GM12873 (cell line): ENCODE data around the gene NOTCH2.

Experiments used
- TF ChIP-seq, protein P1 (sequence below): IDR thresholded peaks from 2 replicates; pipeline ENCODE4 v1.5.1; 2012; ENCODE audit warnings: low read depth, mild to moderate bottlenecking, moderate library complexity, low read length, control low read depth; ENCODE audit not compliant: insufficient read depth; ENCODE audit errors: missing control alignments

NOTCH2 gene

DNA sequence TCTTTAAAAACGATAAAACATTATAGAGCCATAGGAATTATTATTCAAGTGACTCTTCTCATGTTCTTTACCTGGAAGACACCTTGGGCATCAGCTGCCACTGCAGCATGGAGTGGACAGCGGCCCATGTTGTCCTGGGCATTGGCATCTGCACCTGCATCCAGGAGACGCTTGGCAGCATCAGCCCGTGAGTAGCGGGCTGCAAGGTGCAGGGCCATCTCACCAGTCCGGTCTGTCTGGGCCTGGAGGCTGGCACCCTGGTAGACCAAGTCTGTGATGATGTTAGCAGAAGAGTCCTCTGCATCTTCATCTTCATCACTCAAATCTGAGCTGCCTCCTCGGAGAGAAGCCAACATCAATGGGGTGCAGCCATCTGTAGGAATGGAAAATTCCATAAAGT is 150.2 kb downstream of the NOTCH2 start:
- TF ChIP-seq, protein P1, sequence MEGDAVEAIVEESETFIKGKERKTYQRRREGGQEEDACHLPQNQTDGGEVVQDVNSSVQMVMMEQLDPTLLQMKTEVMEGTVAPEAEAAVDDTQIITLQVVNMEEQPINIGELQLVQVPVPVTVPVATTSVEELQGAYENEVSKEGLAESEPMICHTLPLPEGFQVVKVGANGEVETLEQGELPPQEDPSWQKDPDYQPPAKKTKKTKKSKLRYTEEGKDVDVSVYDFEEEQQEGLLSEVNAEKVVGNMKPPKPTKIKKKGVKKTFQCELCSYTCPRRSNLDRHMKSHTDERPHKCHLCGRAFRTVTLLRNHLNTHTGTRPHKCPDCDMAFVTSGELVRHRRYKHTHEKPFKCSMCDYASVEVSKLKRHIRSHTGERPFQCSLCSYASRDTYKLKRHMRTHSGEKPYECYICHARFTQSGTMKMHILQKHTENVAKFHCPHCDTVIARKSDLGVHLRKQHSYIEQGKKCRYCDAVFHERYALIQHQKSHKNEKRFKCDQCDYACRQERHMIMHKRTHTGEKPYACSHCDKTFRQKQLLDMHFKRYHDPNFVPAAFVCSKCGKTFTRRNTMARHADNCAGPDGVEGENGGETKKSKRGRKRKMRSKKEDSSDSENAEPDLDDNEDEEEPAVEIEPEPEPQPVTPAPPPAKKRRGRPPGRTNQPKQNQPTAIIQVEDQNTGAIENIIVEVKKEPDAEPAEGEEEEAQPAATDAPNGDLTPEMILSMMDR, result no peak

DNA sequence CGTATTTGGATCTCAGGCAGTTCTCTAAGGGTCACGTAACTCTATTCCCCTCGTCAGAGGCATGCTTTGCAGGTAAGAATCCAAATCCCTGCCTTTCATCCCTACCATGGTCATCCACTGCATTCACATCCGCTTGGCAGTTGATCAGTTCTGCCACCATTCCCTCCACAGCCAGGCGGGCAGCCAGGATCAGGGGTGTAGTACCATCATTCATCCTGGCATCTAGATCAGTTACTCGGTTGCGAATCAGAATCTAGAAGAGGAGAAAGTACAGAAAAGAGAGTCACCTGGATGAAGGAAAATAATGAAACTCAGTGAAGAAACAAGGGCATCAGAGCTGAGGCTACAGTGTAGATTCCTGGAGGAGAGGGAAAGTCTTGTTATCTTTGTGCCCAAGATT is 151.2 kb downstream of the NOTCH2 start:
- TF ChIP-seq, protein P1, result no peak

DNA sequence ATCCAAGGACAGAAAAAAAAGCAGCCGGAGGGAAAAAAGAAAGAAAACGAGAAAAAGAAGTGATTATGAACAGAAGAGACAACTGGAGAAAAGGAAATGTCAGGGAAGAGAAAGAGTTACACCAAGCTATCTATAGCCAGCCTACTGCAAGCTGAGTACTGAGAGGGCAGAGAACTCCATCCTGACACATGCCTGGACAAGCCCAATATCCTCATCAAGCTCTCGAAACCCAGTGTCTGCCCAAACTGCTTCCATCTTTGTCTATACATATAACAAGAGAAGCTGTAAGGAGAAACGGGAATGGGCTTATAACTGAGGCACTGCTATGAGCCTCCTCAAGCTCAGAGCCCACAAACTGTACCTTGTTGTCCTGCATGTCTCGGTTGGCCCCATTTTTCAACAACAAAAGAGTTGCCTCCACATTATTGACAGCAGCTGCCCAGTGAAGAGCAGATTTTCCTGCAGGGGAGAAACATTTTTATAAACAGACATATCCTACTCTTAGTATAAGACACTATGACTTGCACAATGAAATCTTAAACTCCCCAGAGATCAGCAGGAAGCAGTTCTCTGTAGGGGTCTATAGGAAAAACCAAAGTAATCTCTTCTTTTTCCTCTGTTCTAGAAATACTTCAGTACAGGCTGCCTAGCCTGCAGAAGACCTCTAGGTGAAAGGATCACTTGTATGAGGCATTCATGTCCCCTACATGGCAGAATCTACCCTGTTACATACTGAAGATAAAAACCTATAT is 152.0 kb downstream of the NOTCH2 start:
- TF ChIP-seq, protein P1, result no peak

DNA sequence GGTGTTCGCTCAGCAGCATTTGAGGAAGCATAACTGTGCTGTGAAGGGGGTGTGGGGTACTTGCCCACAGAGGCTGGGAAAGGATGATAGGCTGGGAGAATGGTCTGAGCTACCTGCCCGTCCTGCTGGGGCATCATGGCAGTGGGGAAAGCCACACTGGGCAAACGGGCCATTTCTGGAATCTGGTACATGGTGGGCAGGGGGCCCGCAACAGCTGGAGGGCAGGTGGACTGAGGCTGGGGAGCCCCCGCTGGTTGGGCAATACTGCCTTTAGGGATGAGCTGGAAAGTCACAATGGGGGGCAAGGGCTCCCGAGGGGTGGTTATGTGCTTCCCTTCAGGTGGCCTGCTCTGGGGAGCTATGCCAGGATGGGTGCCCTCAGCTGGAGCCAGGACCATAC is 153.9 kb downstream of the NOTCH2 start:
- TF ChIP-seq, protein P1, result no peak

DNA sequence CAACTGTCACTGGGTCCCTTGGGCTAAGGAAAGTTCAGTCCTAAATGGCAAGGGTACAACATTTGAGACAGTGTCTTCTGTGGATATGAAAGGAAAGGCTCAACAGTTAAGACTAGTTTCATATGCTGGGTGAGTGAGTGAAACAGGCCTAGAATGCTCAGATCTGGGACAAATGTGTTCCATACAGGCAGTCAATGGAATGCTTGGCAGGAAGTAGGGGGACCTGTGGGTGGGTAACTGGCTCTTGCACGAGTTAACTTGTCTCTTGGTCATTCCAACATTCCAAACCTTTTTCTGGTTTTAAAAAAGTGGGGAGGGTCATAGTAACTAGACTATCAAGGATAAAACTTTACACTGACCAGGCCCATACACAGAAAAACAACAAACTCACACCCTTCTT is 155.4 kb downstream of the NOTCH2 start:
- TF ChIP-seq, protein P1, result no peak

DNA sequence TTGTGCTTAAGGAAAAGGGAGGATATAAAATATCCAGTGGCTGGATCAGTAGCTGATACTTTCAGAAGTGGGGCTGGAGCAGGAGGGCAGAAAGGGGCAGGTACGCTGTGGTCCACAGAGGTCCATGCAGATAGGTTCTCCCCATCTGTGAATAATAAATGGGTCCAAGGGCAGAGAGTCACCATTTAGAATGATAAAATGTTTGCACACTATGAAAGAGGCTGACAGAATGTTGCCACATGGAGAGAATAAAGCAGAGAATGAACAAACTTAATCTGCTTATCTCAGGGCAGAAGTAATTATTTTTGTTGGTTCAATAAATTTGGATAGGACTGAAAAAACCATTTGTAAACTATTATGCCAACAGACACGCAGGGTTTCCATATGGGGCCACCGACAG is 156.5 kb downstream of the NOTCH2 start:
- TF ChIP-seq, protein P1, result no peak

DNA sequence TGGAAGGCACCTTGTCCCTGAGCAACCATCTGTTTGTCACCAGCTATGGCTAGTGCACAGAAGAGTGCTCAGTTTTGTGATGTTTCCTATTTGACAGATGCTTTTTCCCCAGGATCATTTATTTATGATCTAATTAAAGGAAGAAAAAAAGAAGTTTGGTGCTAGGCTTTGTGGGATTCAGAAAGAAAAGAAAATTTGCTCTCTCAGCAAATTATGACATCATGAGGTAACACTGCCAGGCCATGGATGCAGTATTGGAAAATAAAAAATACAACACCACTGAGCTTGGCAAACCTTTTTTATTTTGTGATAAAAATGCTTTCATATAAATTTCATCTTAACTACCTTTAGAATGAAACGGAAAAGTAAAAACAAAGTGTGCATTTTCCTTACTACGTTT is 157.7 kb downstream of the NOTCH2 start:
- TF ChIP-seq, protein P1, result no peak
